Body of pancreas (tissue), 4 donors: ENCODE results near the gene PDXP.

Source experiments
- POLR2A ChIP-seq, 3 donors: fragments of 450-650 bp; IDR thresholded peaks; one replicate each; pipeline ENCODE4 v1.6.1; 2016; ENCODE audit warnings: antibody characterized with exemption in 3 of 3, mild to moderate bottlenecking in 2 of 3
- TF ChIP-seq, protein P1 (sequence below), 7 experiments: fragments of 450-650 bp in 4 of 7; fragments of 200-600 bp in 3 of 7; sonication (generic) in 3 of 7; IDR thresholded peaks; one replicate each; pipeline ENCODE4 v1.5.1; 2016 to 2019; ENCODE audit warnings: antibody characterized with exemption in 7 of 7

DNA sequence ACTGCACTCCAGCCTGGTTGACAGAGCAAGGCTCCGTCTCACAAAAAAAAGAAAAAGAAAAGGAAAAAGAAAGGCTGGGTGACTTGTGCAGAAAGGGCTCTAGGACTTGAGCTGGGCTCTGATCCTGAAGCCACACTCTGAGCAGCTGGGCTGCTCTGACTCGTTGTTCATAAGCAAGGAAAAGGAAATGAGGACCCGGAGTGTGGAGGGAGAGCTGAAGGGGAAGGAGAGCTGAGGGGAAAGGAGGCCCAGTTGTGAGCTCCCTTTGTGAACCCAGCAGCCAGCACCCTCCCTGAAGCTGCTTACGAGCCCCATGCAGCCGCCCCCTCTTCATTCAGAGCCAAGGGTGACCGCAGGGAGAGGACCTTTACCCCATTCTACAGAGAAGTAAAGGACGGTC, 31.4 kb upstream of the PDXP start:
- TF ChIP-seq, protein P1, sequence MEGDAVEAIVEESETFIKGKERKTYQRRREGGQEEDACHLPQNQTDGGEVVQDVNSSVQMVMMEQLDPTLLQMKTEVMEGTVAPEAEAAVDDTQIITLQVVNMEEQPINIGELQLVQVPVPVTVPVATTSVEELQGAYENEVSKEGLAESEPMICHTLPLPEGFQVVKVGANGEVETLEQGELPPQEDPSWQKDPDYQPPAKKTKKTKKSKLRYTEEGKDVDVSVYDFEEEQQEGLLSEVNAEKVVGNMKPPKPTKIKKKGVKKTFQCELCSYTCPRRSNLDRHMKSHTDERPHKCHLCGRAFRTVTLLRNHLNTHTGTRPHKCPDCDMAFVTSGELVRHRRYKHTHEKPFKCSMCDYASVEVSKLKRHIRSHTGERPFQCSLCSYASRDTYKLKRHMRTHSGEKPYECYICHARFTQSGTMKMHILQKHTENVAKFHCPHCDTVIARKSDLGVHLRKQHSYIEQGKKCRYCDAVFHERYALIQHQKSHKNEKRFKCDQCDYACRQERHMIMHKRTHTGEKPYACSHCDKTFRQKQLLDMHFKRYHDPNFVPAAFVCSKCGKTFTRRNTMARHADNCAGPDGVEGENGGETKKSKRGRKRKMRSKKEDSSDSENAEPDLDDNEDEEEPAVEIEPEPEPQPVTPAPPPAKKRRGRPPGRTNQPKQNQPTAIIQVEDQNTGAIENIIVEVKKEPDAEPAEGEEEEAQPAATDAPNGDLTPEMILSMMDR (IDR thresholded peaks at IDR 0.05): no peak
- TF ChIP-seq POLR2A (IDR thresholded peaks at IDR 0.05): no peak
